Neuronal stem cell (in vitro differentiated cells): ENCODE data around the gene SPTY2D1.

Experiments used
- DNase-seq: peaks from one replicate; pipeline ENCODE4 v3.0.0-alpha.2; 2013; ENCODE audit warnings: low spot score
- H2AFZ ChIP-seq: one replicate; pipeline ENCODE4 v1.6.1; 2013; ENCODE audit warnings: mild to moderate bottlenecking, low read length, inconsistent platforms
- H2AK5ac ChIP-seq: 2 replicates; pipeline ENCODE4 v1.6.1; 2013; ENCODE audit warnings: low read depth, mild to moderate bottlenecking, inconsistent platforms, low read length, moderate library complexity, mixed read lengths
- H2BK120ac ChIP-seq: 2 replicates; pipeline ENCODE4 v1.6.1; 2013; ENCODE audit warnings: low read depth, mild to moderate bottlenecking, inconsistent platforms, low read length, moderate library complexity, mixed read lengths
- H2BK12ac ChIP-seq: one replicate; pipeline ENCODE4 v1.6.1; 2013; ENCODE audit warnings: low read length, inconsistent platforms
- H2BK15ac ChIP-seq: 2 replicates; pipeline ENCODE4 v1.6.1; 2013; ENCODE audit warnings: mild to moderate bottlenecking, low read length, inconsistent platforms, mixed read lengths
- H2BK5ac ChIP-seq: one replicate; pipeline ENCODE4 v1.6.1; 2013; ENCODE audit warnings: inconsistent platforms, mild to moderate bottlenecking, low read length, moderate library complexity
- H3K14ac ChIP-seq: one replicate; pipeline ENCODE4 v1.6.1; 2013; ENCODE audit warnings: low read length, inconsistent platforms
- H3K18ac ChIP-seq: 2 replicates; pipeline ENCODE4 v1.6.1; 2013; ENCODE audit warnings: low read length, inconsistent platforms
- H3K23ac ChIP-seq: 2 replicates; pipeline ENCODE4 v1.6.1; 2013; ENCODE audit warnings: low read depth, mild to moderate bottlenecking, mixed read lengths, low read length, inconsistent platforms; ENCODE audit not compliant: poor library complexity
- H3K27ac ChIP-seq: replicated peaks from 3 replicates; pipeline ENCODE4 v1.5.1; 2013; ENCODE audit warnings: low read length, inconsistent platforms
- H3K27me3 ChIP-seq, 3 experiments: 2 replicates each; pipeline ENCODE4 v1.6.1; 2013; ENCODE audit warnings: low read length in 3 of 3, mild to moderate bottlenecking in 2 of 3, inconsistent platforms in 1 of 3, low read depth in 1 of 3, mixed read lengths in 1 of 3, moderate library complexity in 1 of 3; ENCODE audit not compliant: control insufficient read depth in 3 of 3, insufficient read depth in 3 of 3
- H3K36me3 ChIP-seq, 2 donors: replicated peaks in 1 of 2; 2 replicates each; pipeline ENCODE4 v1.6.1; 2013; ENCODE audit warnings: low read length in 2 of 2; ENCODE audit not compliant: control insufficient read depth in 2 of 2, insufficient read depth in 2 of 2
- H3K4ac ChIP-seq: 2 replicates; pipeline ENCODE4 v1.6.1; 2013; ENCODE audit warnings: inconsistent platforms, mild to moderate bottlenecking, low read length, moderate library complexity
- H3K4me1 ChIP-seq, 2 donors: 1 replicate in 1 of 2; 2 replicates in 1 of 2; pipeline ENCODE4 v1.6.1; 2013; ENCODE audit warnings: low read length in 2 of 2, low read depth in 1 of 2; ENCODE audit not compliant: control insufficient read depth in 2 of 2, insufficient read depth in 1 of 2
- H3K4me2 ChIP-seq: one replicate; pipeline ENCODE4 v1.6.1; 2013; ENCODE audit warnings: mild to moderate bottlenecking, low read length, inconsistent platforms; ENCODE audit not compliant: insufficient read depth, poor library complexity, severe bottlenecking
- H3K4me3 ChIP-seq, 2 donors: 2 replicates each; pipeline ENCODE4 v1.5.1; 2013; ENCODE audit warnings: low read length in 2 of 2, mild to moderate bottlenecking in 2 of 2, inconsistent platforms in 1 of 2, moderate library complexity in 1 of 2
- H3K79me1 ChIP-seq: one replicate; pipeline ENCODE4 v1.6.1; 2013; ENCODE audit warnings: low read depth, mild to moderate bottlenecking, inconsistent platforms, low read length, moderate library complexity
- H3K9ac ChIP-seq: one replicate; pipeline ENCODE4 v1.6.1; 2013; ENCODE audit warnings: mild to moderate bottlenecking, low read depth, low read length, inconsistent platforms; ENCODE audit not compliant: poor library complexity
- H3K9me3 ChIP-seq, 2 donors: replicated peaks in 1 of 2; 2 replicates each; pipeline versions ENCODE3 to v1.6.1; 2013; ENCODE audit warnings: low read length in 2 of 2, mild to moderate bottlenecking in 2 of 2, inconsistent platforms in 1 of 2, low read depth in 1 of 2, mixed read lengths in 1 of 2, moderate library complexity in 1 of 2; ENCODE audit not compliant: control insufficient read depth in 2 of 2, insufficient read depth in 1 of 2
- H4K8ac ChIP-seq: one replicate; pipeline ENCODE4 v1.6.1; 2013; ENCODE audit warnings: low read depth, mild to moderate bottlenecking, inconsistent platforms, low read length, moderate library complexity
- H4K91ac ChIP-seq: one replicate; pipeline ENCODE4 v1.6.1; 2013; ENCODE audit warnings: low read length, low read depth, mild to moderate bottlenecking, inconsistent platforms; ENCODE audit not compliant: poor library complexity
- WGBS, 2 donors: extraction: QIAGEN DNeasy Blood & Tissue Kit; methylation state at CpG; one replicate each; pipeline ENCODE4 v1.1.7; 2013; ENCODE audit warnings: missing lambda C conversion rate in 2 of 2, mixed read lengths in 1 of 2; ENCODE audit not compliant: insufficient read length in 2 of 2, insufficient replicate concordance in 1 of 2; ENCODE audit errors: extremely low coverage in 2 of 2; 5-methylcytosine and 5-hydroxymethylcytosine counted together

SPTY2D1 gene

DNA sequence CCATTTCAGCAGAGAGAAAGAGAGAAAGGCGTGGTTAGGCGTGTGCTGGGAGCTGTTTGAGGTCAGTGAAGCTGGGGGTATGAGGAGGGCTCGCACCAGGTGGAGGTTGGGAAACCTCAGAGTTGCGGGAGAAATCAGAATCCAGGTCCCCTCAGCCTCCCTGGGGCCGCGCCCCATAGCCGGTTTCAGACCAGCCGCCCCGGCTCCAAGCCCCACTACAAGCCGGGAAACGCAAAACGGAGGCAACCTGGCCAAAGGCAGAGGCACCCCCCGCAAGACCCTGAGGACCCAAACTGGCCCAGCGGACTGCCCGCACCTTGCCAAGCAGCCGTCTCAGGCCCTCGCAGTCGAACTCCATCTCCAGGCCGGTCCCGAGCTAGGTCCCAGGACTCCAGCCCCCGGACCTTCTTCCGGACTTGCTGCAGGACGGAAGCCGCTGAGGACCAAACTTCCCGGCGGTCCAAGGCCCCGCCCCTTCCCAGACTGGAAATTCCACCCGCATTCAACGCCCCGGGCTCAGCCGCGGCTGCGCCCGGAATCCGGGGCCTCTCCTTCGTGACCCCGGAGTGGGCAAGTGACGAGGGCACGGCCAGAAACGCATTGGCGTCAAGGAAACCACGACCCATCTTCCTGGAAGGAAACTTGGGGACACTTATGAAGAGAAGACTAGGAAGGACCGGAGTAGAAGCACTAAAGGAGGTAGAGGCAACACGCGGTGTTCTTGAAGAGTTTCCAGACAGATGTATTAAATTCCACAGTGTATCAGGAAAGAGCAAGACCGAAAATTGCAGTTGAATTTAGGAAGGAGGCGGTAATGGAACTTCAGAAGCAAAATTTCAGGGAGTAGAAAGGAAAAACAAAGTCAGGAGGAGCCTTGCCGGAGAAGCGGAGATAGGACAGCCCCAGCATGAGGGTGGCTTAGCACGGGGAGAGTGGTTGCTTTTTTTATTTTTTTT is 45.6 kb downstream of the SPTY2D1 start, which contains the start of gene UEVLD:
Gene UEVLD, minus strand, starts transcription at position 438 of the 956 bp plus-strand sequence. Its CDS starts 80 bp downstream, at position 358.
- Histone ChIP-seq H3K4ac (no peak within 1 kb of the TSS), H3K9me3 (no peaks in the 10 kb centered on the region), H3K23ac (peak within 1 kb of the TSS; percentile 92), H3K14ac (no peak within 1 kb of the TSS), H3K4me2 (peak within 1 kb of the TSS; percentile 70), H3K9ac (peak within 1 kb of the TSS; percentile 93), H3K27me3 (no peaks in the 10 kb centered on the region), H3K27ac (peak within 1 kb of the TSS; percentile 73), H3K4me1 (peaks cover 4 to 8% of the 10 kb centered on the region in 2 donors), H3K79me1 (peaks cover 2% of the 10 kb centered on the region), H2BK12ac (no peak within 1 kb of the TSS), H2BK15ac (no peak within 1 kb of the TSS), H3K18ac (peak within 1 kb of the TSS; percentile 80), H2BK5ac (peak within 1 kb of the TSS; percentile 88), H2AK5ac (no peak within 1 kb of the TSS), H2AFZ (peak within 1 kb of the TSS; percentile 96), H4K8ac (peak within 1 kb of the TSS; percentile 86), H3K4me3 (peak within 1 kb of the TSS; percentile 90 to 97), H2BK120ac (no peak within 1 kb of the TSS), H3K36me3 (peaks cover 0 to 2% of the 10 kb centered on the region in 2 donors), H4K91ac (no peak within 1 kb of the TSS)
- DNase-seq = peak; percentile 88
- WGBS, 2 donors = no CpG with 5 or more reads among the region's 50 CpGs

DNA sequence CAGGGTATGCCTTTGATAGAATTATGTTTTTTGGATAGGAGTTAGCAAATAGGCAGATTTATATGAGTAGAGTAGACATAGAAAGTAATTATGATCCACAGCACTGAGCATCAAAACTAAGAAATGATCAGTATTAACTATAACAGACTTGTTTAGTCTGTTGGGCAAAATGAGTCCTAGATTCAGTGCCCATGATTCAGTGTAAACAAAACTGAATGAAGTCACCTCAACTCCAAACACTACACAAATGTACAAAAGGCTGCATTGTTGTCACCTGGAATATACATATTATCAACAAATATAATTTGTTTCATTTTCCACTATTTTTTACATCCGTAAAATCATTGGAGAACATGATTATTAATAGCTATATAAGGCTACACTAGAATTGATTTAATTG is 52.3 kb downstream of the SPTY2D1 start:
- no peak overlapping the region for H2BK12ac ChIP-seq
- no peak overlapping the region for H3K4me2 ChIP-seq
- peaks cover 0 to 20% of the 10 kb centered on the region in 2 donors for H3K36me3 ChIP-seq
- no peak overlapping the region for H4K91ac ChIP-seq
- H3K4ac ChIP-seq = no peak overlapping the region
- no peaks in the 10 kb centered on the region for H3K9me3 ChIP-seq
- H3K27me3 ChIP-seq = no peaks in the 10 kb centered on the region
- no peak overlapping the region for H3K9ac ChIP-seq
- no peak overlapping the region for H3K4me3 ChIP-seq
- H3K27ac ChIP-seq = no peak overlapping the region
- H2BK120ac ChIP-seq = no peak overlapping the region
- no peak overlapping the region for H3K18ac ChIP-seq
- no peak for DNase-seq
- H2AFZ ChIP-seq = no peak overlapping the region
- no peak overlapping the region for H2BK5ac ChIP-seq
- no CpG with 5 or more reads among the region's 1 CpG for WGBS, 2 donors
- H3K23ac ChIP-seq = no peak overlapping the region
- H3K79me1 ChIP-seq = no peaks in the 10 kb centered on the region
- no peak overlapping the region for H2BK15ac ChIP-seq
- H2AK5ac ChIP-seq = no peak overlapping the region
- no peak overlapping the region for H4K8ac ChIP-seq
- H3K4me1 ChIP-seq = no peaks in the 10 kb centered on the region
- no peak overlapping the region for H3K14ac ChIP-seq

DNA sequence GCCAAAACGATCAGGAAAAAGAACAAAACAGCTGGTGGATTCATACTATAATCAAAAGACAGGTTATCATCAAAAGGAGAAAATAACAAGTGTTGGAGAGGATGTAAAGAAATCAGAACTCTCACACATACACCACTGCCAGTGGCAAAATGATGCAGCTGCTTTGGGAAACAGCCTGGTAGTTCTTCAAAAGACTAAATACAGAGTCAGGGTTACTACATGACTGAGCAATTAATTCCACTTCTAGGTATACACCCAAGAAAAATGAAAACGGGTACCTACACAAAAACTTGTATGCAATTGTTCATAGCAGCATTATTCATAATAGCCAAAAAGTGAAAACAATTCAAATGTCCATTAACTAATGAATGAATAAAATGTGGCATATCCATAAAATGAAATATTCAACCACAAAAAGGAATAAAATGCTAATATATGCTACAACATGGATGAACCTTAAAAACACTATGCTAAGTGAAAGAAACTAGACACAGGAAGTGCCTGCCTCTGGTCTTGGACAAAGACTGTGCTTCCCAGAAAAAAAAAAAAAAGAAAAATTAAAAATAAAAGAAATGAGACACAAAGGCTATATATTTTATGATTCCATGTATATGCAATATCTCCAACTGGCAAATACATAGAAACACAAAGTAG is 53.9 kb downstream of the SPTY2D1 start:
- Histone ChIP-seq H3K4me2 (no peak overlapping the region), H2BK12ac (no peak overlapping the region), H2AK5ac (no peak overlapping the region), H3K79me1 (no peaks in the 10 kb centered on the region), H3K9ac (no peak overlapping the region), H3K27ac (no peak overlapping the region), H2BK15ac (no peak overlapping the region), H3K4me3 (no peak overlapping the region), H3K4me1 (no peaks in the 10 kb centered on the region), H2AFZ (no peak overlapping the region), H2BK5ac (no peak overlapping the region), H3K23ac (no peak overlapping the region), H3K4ac (no peak overlapping the region), H2BK120ac (no peak overlapping the region), H3K18ac (no peak overlapping the region), H3K14ac (no peak overlapping the region), H3K36me3 (peaks cover 0 to 29% of the 10 kb centered on the region in 2 donors), H4K91ac (no peak overlapping the region), H4K8ac (no peak overlapping the region), H3K9me3 (no peaks in the 10 kb centered on the region), H3K27me3 (no peaks in the 10 kb centered on the region)
- no CpG with 5 or more reads among the region's 2 CpGs for WGBS, 2 donors
- no peak for DNase-seq
